Non-pigmented ciliary epithelial cell (primary cell): ENCODE results near the gene CPA5.
"Not testable (repeated sequence)": the region's sequence is repeated elsewhere in the genome, so short reads cannot be mapped to it uniquely, and the experiment has no call there.

Source experiments
- DNase-seq: peaks from one replicate; pipeline ENCODE4 v3.0.0-alpha.2; 2010; ENCODE audit warnings: low read depth

The CPA5 gene

DNA sequence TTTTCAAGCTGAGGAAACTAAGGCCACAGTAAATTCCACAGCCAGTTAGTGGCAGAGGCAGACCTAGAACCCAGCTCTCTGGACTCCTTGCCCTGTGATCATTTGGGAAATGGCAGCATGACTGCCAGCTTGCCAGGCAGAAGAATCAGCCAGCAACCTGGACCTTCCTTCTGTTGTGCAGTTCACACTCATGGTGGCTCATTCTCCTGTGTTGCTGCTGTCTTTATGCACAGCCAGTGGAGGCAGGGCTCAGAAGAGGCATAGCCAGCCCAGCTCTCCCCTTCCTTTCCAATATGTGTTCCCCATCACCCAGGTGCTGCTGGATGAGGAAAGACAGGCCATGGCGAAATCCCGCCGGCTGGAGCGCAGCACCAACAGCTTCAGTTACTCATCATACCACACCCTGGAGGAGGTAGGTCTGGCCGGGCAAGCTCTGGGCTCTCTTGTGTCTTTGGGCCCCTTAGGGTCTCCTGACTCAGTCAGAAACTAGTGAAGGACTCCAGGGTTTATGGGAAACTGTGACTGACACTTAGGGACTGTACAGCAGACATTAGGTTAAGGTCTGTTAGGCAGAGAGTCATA is 14.8 kb downstream of the CPA5 start:
- no peak for DNase-seq

DNA sequence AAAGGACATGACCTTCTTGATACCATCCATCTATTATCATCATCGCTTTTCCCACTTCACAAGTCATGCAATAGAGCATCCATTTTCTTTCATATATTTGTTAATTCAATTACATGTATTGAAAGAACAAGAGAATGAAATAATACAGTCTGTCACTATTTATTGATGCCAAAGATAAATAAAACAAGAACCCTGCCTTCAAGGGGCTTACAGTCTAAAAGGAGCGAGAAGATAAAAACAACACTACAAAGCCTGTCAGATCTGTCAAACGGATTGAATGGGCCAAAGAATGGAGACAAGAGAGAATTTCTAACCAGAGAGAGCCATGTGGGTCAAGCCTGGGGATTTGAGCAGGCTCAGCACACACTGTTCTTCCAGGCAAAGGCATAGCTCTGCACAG is 15.9 kb downstream of the CPA5 start:
- DNase-seq: no peak

DNA sequence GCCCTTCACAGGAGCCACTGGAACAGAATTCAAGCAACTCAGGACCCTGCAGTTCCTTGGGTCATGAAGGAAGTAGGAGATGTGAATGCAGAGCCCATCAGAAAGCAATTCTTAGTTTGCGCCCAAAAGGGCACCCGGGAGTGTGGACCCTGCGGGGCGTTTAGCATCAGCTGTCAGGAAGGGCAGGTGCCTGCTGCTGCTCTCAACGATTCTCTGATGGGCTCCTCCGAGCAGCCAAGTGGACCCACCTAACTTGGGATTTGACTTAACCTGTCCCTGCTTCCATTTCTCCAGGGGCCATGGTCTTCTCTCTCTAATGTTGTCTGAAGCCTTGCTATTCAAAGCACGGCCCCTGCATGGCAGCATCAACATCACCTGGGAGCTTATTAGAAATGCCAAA is 17.1 kb downstream of the CPA5 start:
- no peak for DNase-seq

DNA sequence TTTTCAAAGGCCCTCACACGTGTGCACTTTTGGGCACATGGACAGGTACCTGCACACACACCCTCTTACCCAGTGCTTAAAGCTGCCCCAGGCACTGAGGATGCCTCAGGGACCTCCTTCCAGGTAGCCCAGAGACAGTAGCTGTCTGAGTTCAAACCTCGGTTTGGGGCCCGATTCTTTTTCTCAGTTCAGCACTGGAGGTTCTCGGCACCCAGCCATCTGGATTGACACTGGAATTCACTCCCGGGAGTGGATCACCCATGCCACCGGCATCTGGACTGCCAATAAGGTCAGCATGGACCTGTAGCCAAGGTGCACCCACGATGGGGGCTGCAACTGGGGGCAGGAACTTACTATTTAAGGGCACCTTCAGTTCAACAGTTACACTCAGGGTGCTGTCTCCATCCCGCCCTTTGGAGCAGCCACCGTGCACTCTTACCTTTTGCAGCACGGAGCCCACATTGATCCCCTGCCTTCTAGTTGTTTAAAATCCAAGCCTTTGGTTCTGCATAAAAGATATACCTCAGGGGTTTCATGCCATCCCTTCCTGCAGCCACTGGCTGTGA is 17.7 kb downstream of the CPA5 start:
- no peak for DNase-seq

DNA sequence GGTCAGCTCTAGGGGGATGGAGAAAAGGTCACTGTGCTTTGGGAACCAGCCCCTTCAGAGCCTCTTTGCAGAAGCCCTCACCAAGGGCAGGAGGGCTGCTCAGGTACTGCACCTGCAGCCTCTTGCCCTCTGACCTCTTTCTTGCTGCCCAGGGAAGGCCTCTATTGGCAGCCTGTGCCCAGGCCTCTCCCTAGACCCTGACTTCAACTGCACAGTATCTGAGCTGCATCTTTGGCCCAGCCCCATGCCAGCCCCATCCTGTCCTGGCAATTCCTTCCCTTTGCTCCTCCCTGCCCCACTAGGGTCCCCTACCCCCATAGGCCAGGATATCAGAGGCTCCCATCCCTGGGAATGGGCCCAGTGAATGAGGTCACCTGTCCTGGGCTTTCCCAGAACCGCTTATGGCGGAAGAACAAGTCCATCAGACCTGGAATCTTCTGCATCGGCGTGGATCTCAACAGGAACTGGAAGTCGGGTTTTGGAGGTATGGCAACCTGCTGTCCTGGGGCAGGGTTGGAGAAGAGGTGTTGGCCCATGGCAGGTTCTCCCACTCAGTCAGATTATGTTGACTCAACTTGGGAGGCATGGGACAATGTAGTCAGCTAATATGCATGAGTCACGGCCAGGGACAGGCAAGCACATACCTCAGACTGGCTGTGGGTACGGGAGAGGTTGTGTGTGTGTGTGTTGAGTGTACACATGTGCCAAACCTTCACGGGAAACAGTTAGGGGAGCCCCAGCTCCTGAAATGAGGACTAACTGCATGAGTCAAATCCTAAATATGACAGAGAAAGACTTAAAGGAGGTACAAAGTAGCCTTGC is 18.6 kb downstream of the CPA5 start:
- peak; percentile 93 for DNase-seq

DNA sequence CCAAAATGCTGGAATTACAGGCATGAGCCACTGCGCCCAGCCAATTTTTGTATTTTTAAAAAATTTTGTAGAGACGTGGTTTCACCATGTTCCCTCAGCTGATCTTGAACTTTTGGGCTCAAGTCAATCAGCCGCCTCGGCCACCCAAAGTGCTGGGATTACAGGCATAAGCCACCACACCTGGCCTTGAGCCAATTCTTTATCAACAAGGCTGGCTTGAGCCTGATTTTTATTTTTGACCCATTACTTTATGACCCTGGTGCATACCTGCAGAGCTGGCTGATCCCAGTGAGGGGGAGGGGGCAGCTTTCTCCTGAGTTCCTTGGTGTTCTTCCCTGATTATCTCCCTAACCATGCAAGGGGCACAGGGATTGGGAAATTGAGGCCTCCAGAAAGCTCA is 19.8 kb downstream of the CPA5 start:
- no peak for DNase-seq

DNA sequence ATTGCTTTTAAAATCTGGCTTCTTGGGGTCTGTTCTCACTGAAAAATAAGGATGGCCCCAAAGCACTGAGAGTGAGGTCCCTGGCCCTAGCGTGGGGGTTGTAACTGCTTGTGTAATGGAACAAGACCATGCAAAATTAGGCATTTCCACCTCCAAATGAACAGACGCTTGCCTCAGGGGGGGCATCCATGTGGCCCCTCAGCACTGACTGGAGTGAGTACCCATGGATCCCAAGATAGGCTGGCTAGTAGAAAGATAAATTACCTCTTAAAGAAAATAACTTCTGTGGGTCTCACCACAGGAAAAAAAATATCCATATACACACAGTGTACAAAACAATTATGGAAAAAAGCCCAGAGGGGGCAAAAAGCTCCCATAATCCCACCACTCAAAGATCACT is 20.5 kb downstream of the CPA5 start:
- no peak for DNase-seq

DNA sequence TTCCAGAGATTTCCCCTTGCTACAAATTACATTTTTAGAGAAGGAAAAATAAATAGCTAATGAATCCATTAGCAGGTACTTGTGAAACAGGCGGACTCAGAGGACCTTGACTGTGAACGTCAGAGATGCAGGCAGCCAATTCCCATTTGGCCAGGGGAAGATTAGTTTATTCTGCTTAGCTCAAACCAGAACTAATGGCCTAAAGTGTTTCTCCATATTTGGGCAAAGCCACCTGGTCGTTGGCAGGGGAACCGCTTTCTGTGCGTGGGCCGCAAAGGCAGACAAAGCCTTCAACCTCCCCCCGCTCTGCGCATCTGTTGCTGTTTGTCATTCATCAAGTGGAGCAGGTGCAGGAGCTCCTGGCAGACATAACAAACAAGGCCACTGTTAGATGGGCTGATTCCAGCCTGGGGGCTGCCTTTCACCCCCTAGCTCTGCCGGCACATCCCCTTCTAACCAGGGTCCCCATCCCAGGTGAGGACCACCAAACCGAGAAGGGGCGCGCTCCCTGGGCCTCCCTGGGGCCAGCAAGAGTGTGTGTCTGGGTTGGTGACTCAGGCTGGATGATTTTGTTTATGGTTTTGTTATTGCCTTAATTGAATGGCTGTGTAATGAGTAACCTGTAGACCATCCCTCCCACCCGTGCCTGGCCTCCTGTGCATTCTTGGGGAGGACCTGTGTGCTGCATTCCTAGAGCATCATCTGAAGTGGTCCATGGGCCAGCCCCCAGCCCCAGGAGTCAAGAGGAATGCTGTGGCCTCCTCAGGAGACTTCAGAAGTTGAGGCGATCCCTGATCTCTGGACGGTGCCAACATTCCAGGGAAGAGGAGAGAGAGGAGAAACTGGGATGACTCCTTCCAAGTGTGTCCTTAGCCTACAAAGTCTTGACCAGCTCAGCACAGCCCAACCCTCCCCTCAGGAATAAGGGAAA is 21.2 kb downstream of the CPA5 start:
- no peak for DNase-seq

DNA sequence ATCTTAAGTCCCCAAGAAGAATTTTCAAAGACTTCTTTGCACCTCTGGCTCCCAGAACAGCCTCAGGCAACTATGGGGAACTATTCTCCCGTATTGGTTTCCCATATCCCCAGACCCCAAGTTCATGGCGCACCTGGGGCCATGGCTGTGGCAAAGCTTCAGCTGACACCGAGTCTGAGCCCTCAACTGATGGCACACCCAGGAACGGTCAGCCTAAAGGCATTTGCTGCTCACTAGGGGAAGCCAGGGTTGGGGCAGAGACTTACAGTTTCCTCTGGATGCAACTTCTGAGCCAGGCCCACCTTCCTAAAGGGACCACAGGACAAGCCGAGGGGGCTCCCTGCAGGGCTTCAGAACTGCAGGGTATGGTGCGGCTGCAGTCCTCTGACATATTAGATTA is 21.9 kb downstream of the CPA5 start:
- DNase-seq: no peak

DNA sequence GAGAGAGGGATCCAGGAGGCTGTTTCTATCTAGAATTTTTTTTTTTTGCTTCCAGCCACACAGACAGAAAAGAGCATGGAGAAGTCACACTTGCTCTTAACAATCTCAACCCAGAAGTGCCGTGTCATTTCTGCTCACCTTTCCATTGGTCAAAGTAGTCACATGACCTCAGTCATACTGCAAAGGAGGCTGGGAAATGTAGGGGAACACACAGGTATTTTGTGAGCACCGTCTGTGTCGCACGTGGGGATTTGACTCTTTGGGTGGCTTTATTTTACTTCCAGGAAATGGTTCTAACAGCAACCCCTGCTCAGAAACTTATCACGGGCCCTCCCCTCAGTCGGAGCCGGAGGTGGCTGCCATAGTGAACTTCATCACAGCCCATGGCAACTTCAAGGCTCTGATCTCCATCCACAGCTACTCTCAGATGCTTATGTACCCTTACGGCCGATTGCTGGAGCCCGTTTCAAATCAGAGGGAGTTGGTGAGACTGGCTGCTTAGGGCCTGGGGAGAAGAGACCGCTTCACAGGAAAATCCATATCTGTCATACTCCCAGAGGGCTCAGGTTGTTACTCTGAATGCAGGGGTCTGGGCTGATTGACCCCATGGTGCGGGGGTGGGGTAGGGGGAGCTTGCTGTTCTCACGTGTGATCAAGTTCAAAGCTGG is 22.6 kb downstream of the CPA5 start:
- DNase-seq: no peak

DNA sequence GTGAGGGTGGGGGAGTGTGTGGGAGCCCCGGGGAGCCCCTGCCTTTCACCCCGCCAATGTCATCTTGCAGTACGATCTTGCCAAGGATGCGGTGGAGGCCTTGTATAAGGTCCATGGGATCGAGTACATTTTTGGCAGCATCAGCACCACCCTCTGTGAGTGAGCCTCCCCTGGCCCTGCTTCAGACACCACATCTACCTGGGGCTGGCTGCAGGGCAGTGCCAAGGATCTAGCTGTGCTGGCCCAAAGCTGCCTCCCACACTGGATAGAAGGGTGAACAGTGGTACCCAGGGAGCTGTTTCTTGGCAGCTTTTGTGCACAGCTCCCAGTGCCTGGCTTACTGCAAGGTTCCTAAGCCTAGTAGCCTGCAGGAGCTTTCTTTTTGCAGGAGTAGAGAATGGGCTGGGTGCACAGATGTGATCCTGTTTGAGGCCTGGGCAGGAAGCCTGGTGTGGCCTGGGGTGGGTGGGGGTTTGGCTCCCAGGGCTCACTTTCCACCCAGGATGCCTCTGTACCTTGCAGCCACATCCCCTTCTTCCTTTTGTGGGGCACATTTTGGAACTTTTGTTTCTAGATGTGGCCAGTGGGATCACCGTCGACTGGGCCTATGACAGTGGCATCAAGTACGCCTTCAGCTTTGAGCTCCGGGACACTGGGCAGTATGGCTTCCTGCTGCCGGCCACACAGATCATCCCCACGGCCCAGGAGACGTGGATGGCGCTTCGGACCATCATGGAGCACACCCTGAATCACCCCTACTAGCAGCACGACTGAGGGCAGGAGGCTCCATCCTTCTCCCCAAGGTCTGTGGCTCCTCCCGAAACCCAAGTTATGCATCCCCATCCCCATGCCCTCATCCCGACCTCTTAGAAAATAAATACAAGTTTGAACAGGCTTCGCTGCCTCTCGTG is 23.5 kb downstream of the CPA5 start:
- DNase-seq: no peak

DNA sequence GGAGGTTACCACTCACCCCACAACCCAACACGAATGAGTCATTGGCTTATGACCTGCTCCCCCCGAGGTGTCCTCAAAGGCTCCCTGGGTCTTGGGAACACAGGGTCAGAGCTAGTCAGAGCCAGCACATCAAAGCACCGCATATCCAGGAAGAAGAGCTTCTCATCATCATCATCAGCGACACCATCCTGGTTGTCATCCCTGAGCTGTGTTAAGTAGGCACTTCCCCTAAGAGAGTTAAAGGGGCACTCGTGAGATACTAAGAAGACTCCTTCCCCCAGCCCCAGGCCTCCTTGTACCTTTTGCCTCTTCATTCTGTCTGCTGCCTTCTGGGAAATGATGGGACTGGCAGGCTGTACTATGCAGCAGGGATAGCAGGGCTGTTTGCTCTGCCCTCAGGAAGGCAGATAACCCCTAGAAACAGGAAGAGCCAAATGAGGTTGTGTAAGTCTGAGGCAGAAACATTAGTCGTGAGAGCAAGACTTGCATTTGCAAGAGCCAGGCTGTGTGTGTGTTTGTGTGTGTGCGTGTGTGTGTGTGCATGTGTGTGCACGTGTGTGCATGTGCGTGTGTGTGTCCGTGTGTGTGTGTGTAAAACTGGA is 24.6 kb downstream of the CPA5 start:
- DNase-seq: no peak

DNA sequence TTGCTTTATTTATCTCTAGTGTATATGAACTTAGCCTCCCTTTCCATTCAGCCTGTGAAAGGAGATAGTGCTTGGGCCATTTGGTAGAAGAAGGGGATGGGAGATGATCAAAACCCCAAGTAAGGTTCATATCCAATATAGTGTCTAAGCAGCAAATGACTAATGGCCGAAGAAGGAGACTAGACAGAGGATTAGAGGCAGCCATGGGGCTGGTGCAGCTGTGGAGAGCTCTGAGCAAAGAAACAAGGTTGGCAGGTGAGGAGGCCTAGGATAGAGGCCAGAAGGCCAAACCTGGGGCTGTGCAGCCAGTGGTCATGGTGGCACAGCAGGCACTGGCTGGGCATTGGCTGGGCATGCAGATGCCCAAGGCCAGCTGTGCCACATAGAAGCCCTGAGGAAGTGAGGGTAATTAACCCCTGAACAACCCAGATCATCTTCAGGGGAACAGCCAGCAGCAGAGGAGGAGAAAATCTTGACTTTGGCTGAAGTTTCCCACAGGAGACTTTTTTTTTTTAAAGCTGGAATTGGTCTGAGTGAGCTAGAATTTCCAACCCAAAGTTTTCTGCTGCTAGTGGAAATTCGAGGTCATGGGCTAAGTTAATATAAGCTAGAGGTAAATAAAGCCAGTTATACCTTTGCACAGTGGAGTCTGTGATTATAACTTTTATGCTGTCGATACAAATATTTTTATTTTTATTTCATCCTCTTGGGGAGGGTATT is 25.4 kb downstream of the CPA5 start:
- DNase-seq: no peak

DNA sequence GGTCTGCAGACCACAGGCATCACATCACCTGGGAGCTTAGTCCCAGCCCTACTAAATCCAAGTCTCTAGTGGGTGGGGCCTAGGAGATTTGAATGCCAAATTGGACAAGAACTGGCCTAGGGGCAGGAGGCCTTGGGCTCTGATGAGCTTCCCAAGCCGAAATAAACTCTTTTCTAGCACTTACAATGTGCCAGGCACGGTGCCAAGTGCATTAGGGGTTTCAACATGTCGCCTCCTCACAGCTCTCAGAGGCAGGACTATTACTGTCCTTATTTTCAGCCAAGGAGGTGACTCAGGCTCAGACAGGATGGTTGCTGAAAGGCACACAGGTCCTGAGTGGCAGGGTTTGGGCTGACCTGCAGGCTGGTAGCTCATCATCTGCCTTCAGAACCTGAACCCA is 26.4 kb downstream of the CPA5 start:
- no peak for DNase-seq

DNA sequence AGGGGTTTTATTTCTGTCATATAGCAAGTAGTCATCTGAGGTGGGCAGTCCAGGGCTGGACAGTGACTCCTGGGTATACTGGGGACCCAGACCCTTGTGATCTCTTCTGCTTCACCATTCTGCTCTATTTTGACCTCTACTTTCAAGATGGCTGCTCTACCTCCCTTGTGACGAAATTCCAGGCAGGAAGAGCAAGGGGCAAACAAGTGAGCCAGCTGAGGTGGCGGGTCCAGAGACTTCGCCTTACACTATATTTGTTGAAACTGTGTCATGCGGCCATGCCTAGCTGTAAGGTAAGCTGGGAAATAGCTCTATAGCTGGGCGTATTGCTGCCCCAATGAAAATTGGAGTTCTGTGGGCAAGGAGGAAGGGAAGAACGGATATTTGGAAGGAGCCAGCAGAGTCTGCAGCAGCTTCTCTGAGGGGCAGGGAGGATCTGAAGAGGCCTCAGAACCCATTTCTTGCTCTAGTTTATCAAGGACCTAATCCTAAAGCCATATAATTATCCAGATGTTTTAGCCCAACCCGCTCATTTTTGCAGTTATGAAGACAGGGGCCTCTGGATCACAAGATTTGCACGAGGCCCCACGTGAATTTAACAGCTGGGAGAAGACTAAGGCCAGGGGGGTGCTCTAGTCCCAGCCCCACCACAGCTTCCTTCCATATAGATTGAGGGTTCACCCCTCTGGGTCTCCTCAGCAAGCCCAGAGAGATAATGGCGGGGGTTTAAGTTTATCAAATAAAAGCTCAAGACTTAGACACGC is 28.0 kb downstream of the CPA5 start:
- DNase-seq: no peak

DNA sequence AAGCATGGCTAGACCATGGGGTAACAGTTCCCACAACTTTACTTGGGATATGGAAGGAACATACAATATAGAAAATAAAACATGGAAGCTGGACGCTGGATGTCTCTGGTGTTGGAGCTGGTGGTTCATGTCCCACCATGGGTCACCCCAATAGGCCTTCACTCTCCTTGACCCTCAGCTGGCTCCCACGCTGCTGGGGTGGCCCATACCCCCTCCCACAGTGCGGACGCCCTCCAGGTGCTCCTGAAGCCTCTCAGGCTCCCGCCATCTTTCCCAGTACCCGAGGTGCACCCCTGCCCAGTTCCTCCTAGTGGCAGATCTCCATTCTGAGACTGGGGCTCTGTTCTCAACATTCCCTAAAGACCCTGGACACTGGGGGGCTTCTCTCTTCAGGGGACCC is 29.9 kb downstream of the CPA5 start:
- no peak for DNase-seq

DNA sequence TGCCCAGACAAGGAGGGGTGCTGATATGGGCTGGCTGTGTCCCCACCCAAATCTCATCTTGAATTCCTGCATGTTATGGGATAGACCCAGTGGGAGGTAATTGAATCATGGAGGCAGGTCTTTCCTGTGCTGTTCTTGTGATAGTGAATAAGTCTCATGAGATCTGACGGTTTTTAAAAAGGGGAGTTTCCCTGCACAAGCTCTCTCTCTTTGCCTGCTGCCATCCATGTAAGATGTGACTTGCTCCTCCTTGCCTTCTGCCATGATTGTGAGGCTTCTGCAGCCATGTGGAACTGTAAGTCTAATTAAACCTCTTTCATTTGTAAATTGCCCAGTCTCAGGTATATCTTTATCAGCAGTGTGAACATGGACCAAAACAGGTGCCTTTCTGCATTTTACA is 31.8 kb downstream of the CPA5 start:
- not testable (repeated sequence) for DNase-seq

DNA sequence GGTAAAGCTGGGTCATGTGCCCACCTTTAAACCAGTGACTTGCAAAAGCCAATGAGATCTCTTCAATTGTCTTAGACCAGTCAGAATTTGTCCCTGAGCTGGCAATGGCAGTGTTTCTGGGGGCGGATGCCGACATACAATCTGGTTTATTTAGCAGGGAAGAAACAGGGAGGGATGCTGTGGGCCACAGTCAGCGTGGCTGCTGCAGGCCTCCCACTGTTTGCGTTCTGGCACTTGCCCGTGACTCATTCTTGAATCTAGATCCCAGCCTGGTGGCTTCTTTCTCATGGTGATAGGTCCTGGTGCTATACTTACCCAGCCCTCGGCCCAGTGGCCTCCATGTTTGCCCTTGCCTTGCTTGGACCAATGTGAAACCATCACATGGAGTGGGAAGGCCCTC is 32.6 kb downstream of the CPA5 start:
- no peak for DNase-seq

DNA sequence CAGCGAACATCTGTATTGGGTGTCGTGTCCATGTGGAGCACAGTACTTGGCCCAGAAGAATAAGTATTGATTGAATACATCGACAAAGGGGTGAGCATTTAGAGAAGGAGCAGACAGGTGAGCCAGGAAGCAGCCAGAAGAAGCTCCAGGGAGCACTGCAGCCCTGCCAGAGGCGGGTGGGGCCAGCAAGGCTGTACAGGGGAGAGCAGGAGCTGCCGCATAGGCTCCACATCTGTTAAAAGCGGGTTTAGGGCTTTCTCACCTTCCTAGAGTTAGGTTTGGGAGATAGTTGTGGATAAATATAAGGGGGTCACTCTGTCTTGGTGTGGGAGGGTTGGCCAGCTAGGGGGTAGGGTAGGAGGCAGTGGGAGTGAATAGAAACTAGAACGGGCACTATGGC is 34.4 kb downstream of the CPA5 start:
- DNase-seq: no peak
